Measurements from ENCODE around the gene CAPG. TPM values are rescaled to one million over a fixed set of nuclear protein-coding genes. Genes with fewer than 3 reads are reported as not detected.
"Not testable (repeated sequence)": the region's sequence is repeated elsewhere in the genome, so short reads cannot be mapped to it uniquely, and the experiment has no call there.

The CAPG gene
- polyA plus RNA-seq, 10 donors: 8.1 to 48.6 (median 20.4) TPM

DNA sequence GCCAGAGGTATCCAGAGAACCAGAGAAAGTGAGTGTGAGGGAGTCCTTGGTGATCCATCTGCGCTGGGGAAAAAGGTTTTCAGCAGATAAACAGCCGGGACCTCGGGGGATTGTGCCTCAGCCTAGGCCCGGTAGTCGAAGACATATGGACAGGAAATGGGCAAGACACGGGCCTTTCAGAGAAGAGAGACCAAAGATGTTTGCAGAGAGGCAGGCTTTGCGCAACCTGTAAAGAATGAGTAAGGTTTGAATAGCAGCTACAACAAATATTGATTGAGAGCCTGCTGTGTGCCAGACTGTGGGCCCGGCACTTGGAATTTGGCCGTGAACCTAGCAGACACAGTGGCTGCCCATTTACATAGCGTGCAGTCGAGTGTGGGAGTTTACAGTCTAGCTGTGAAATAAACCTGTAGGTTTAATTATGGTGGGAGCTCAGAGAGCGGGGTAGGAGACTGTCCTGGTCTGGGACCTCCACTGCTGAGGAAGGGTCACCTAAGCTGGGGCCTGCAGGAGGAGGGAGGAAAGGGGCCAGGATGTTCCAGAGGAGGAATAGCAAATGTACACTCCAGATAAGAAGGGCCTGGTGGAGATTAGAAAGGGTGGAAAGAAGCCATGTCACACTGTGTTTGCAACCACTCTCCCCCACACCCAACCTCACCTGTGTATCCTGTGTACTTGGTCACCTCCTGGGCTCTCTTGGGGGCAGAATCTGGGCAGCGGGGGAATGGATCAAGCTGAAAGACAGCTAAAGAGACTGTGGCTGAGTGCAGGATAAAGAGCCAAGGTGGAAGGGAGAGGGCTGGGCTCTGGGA lies 11.3 kb upstream of the CAPG start:
- no peak for DNase-seq

DNA sequence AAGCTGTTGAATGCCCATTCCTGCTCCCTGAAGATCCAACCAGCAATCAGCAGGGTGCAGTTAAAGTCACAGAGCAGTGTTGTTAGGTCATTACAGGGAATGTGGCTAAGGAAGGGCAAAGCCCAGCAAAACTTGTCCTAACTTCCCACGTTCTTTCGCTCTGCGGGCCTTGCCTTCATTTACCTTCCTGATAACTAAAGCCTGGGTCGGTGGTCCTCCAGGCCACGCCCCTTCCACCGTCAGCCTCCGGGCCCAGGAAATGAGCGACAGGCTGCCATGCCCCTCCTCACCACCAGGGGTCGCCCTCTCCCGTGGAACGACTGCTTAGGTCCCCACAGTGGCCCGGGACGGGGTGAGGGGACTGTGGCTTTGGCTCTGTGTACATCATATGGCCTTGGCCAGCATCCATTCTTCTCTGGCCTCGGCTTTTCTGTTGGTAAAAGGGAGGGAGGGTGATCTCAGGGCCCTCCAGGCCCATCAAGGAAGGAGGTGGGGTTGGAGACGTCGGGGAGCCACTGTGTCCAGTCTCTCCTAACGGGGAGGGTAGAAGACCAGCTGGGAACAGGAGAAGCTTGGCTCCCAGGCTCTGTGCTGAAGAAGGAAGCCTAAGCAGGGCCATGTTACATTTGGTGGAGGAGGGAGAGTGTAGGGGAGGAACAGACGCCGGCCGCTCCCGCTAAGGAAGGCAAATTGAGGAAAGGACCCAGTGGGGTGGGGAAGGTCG lies 10.5 kb upstream of the CAPG start:
- DNase-seq: peak; percentile 74 to 94 (median 90)

DNA sequence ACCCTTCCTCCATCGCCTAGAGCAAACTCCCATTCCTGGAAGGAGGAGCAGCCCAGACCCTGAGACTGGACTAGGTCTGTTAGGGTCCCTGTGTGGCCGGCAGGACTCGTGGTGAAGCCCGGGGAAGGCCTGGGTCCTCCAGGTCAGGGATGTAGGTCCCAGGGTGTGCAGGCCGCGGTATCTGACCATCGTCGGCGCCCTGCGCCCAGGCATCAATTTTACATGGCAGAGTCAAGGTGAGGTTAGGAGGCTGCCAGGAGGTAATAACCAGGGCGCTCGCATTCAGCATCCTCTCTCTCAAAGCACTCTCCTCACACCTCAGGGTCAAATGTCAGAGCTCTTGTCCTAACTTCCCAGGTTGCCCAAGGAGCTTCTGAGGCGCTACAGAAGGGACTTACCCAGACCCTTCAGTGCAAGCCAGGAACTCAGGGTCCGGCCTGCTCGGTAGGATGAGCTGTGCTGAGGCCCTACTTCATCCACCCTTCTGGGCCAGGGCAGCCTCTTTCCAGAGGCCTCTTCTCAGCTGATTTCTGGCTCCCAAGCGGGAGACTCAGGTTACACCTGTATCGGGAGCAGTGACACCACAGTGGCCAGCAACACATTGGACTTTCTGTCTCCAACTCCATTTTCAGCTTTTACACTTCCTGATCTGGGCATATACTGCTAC lies 9.0 kb upstream of the CAPG start:
- DNase-seq: no peak

DNA sequence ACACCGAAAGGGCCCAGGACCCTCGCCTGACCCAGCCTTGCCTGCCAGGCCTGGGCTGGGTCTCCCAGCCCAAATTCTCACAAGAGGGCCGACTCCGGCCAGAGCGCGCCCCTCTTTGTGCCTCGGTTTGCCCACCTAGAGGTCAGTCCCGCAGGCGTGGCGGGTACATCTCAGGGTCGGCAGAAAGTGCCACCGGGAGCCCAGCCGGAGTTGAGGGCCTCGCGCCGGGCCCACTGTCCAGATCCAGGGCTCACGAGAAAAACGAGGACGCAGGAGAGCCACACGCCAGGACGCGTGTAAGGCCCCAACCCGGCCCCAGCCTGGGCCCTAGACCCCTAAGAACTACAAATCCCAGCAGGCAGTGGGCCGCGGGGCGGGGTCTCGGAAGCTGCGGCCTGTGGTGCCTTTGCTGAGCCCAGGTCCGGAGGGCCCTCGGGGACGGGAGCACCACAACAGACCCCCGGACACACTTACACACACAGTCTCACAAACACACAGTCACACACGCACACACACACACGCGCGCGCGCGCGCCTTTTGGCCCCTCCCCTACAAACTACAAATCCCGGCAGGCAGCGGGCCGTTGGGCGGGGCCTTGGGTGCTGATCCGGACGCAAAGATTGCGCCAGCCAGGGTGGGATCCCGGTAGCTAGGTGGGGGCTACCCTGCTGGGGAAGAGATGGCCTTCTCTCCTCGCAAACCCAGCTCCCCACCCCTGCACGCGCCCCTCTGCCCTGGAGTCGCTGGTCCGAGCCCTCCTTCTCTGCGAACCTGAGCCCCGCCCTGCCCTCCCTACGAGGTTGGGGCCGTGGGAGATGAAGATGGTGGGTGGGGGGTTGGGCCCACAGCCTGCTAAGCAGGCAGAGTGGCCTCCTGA lies 8.2 kb upstream of the CAPG start, which contains the start of gene SH2D6:
TSS of gene SH2D6 (plus strand) at position 583 of the 877 bp plus-strand sequence. CDS start 10,752 bp downstream, outside the sequence.
- peak; percentile 83 to 97 (median 92) for DNase-seq

DNA sequence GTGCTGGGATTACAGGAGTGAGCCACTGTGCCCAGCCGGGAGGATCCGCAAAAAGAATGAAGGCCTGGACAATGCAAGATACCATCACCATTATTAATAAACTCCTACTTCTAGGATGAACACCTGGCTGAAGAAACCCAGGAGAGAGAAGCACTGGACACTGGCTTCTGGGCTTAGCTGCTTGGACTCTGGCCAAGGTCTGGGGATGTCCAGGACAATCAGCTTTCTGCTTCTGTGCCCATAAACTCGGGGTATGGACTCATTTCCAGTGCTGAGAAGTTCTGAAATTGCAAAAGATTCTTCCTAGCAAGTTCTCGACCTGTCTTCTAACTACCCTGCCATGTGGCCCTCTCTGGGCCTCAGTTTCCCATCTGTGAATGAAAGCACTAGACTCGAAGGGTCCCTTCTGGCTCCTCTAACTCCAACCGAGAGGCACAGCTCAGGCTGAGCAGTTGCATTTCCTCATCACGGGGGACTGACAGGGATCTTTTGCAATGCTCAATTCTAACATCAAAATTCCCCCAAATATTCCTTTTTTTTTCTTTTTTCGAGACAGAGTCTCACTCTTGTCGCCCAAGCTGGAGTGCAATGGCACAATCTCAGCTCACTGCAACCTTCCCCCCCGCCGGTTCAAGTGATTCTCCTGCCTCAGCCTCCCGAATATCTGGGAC lies 5.9 kb upstream of the CAPG start:
- DNase-seq: no peak

DNA sequence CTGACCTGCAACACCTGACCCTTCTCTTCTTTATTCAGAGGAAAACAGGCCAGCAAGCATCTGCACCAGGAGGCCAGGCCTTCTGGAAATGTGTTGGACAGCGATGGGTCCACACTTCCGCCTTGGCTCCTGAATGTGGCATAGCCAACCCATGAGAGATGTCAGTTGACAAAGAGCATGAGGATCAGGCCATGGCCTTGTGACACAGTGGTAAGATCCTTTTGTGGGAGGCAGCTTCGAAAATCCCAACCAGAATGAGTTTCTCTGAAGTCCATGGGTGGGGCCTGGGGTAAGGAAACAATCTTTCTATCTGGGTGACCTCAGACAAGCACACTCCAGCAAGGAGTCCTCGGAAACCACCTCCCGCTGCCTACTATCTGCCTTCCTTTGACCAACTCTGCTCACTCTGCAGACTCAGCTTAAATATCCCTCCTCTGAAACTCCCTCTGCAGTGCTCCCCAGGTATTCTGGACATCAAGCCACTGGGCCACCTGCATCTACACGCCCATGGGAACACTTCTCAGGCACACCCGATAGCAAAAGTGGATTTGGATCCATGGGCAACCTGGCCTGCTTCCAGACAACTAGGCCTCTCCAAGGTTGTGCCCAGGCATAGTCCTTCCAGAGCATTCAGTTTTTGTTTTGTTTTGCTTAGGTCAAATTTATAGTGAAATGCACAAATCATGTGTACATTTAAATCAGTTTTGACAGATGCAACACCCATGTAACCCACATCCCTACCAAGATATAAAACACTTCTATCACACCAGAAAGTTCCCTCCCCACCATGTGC lies 4.8 kb upstream of the CAPG start:
- no peak for DNase-seq

DNA sequence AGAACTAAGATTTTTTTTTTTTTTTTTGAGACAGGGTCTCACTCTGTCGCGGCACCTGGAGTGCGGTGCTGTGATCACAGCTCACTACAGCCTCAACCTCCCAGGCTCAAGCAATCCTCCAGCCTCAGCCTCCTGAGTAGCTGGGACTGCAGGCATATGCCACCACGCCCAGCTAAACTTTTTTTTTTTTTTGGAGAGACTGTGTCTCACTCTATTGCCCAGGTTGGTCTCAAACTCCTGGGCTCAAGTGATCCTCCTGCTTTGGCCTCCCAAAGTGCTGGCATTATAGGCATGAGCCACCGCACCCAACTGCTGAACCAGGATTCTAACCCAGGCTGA lies 4.2 kb upstream of the CAPG start:
- DNase-seq: not testable (repeated sequence)

- peak in 1 of 3 donors; percentile 84 for DNase-seq
Observed at GRCh38 chr2:85413592-85414420, 3.6 kb upstream of the CAPG start.

- no peak for DNase-seq
Observed at GRCh38 chr2:85411405-85411748, 1.2 kb upstream of the CAPG start.

DNA sequence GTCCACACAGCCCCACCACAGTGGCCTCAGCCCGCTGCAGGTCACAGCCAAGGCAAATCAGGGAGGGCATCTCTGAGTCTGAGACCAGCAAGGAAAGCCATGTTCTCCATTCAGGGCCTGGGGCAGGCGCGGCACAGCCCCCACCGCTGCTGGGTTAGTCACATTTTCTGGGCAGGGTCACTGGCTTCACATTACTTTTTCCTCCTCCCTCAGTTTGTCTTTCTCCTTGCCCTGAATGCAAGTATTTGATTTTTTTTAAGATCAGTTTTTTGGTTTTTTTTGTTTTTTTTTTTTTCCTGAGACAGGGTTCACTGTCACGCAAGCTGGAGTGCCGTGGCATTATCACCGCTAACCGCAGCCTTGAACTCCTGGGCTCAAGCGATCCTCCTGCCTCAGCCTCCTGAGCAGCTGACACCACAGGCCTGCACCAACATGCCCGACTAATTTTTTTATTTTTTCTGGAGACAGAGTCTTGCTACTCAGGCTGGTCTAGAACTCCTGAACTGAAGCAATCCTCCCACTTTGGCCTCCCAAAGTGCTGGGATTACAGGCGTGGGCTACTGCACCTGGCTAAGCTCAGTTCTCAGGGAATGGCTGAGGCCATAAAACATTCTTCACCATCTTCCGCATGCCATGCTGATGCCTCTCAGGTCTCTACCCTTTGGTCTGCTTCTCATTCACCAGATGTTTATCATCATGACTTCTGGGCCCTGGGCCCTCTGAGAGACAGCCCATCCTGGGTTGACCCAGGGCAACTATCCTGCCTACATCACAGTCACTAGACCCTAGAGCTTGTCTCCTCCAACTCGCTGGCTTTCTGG lies 628 bp upstream of the CAPG start:
- no peak for DNase-seq

- DNase-seq: peak in 1 of 3 donors; percentile 55
Observed at GRCh38 chr2:85405201-85406059, 4.7 kb downstream of the CAPG start.

GRCh38 chr2:85401844-85402243 lies 8.3 kb downstream of the CAPG start:
- no peak for DNase-seq

GRCh38 chr2:85401464-85401805 lies 8.7 kb downstream of the CAPG start:
- no peak for DNase-seq

DNA sequence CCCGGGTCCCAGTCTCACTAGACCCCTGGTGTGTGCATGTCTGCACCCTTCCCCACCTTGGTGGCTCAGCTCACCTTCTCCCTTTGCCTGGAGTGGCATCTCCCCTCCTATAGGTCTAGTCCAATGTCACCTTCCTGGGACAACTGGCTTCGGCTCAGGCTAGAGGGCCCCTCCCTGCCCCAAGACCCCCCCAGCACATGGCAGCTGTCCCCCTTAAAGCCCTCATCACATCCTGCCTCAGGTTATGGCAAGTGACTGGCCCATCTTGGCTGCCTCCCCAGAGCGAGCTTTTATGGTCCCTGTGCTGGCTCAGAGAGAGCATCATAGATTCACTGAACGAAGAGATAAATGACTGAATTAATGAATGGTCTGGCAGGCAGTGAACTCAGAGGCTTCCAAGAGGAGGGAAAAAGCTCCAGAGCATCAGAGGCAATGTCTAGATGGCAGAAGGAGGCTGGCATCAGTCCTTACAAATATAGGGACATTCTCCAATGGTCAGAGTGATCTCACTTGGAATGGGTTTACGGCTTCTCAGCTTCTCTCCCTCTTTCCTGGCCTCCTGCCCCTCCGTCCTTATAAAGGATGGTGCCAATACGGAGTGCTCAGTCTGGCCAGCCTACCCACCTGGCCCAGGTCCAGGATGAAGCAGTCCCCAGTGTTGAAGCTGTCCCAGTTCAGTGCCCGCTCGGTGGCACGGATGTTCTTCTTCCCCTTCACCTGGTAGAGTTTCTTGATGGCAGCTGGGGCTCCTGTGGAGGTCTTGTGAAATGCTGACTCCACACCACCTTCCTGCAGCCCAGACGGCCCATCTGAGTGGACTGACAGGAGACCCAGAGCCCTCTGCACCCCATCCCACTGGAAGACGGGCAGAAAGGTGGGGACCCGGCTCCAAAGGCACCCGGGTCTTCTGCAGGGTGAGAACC lies 9.4 kb downstream of the CAPG start:
- no peak for DNase-seq

DNA sequence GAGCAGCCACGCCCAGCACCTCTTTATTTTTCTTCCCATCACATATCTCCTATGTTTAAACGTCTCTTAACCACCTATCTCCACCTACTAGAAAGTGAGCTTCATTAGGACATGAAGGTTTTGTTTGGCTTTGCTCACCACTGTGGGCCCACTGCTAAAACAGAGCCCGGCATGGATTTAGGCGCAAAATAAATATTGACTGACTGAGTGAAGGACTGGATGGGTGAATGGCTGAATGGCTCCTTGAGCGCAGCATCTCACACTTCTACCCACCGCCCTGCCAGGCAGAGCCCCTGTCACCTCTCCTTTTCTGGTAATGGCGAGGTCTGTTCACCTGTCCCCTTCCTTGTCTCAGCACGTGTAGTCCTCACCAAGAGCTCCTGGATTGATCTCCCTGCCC lies 10.1 kb downstream of the CAPG start:
- DNase-seq: no peak

- DNase-seq: no peak
Observed at GRCh38 chr2:85399183-85399455, 11.0 kb downstream of the CAPG start.

Data from muscle of back (tissue), 11 donors.